GM23338 (cell line): Measurements from ENCODE around the gene MTA3. TPM values are rescaled to one million over a fixed set of nuclear protein-coding genes. Genes with fewer than 3 reads are reported as not detected.

Source experiments
- ATAC-seq: fragments of 200-7000 bp; cut with Tn5 transposase; 3 replicates; pipeline ENCODE4 v1.9.1; 2020
- DNase-seq: peaks from one replicate; pipeline ENCODE4 v3.0.0-alpha.2; 2015; ENCODE audit warnings: low spot score
- H2AFZ ChIP-seq: fragments of 200-600 bp; sonication (generic); 2 replicates; pipeline ENCODE4 v1.8.0; 2016; ENCODE audit warnings: antibody characterized with exemption, mild to moderate bottlenecking, moderate library complexity
- H3F3A ChIP-seq: fragments of 200-600 bp; sonication (generic); replicated peaks from 2 replicates; pipeline ENCODE4 v1.8.0; 2017; ENCODE audit warnings: antibody characterized with exemption, mixed run types, low read depth
- H3K27ac ChIP-seq: fragments of 200-600 bp; sonication (generic); 2 replicates; pipeline ENCODE4 v1.6.1; 2016; ENCODE audit warnings: low read depth
- H3K27me3 ChIP-seq: fragments of 200-600 bp; sonication (generic); 2 replicates; pipeline ENCODE4 v1.8.0; 2016; ENCODE audit warnings: mild to moderate bottlenecking, mixed run types, moderate library complexity; ENCODE audit not compliant: insufficient read depth
- H3K36me3 ChIP-seq: fragments of 200-600 bp; sonication (generic); 2 replicates; pipeline ENCODE4 v1.8.0; 2016; ENCODE audit warnings: mild to moderate bottlenecking; ENCODE audit not compliant: insufficient read depth
- H3K4me1 ChIP-seq: fragments of 200-600 bp; sonication (generic); 2 replicates; pipeline ENCODE4 v1.8.0; 2016; ENCODE audit warnings: mild to moderate bottlenecking, moderate library complexity; ENCODE audit not compliant: insufficient read depth
- H3K4me2 ChIP-seq: fragments of 200-600 bp; sonication (generic); 2 replicates; pipeline ENCODE4 v1.7.1; 2017; ENCODE audit warnings: mixed run types
- H3K4me3 ChIP-seq: fragments of 200-600 bp; sonication (generic); 2 replicates; pipeline ENCODE4 v1.6.1; 2016; ENCODE audit warnings: mixed run types
- H3K79me2 ChIP-seq: fragments of 200-600 bp; sonication (generic); replicated peaks from 2 replicates; pipeline ENCODE4 v1.8.0; 2017; ENCODE audit warnings: mild to moderate bottlenecking; ENCODE audit not compliant: insufficient read depth
- H3K9me2 ChIP-seq: fragments of 200-600 bp; sonication (generic); 2 replicates; pipeline ENCODE4 v1.8.0; 2017; ENCODE audit not compliant: insufficient read depth
- H4K20me1 ChIP-seq: fragments of 200-600 bp; sonication (generic); replicated peaks from 2 replicates; pipeline ENCODE4 v1.8.0; 2017; ENCODE audit warnings: mild to moderate bottlenecking; ENCODE audit not compliant: insufficient read depth
- H3K27ac Mint-ChIP-seq: 2 replicates; pipeline ENCODE4 v1.8.0; 2020; ENCODE audit warnings: inconsistent platforms, mild to moderate bottlenecking, moderate library complexity, mixed read lengths
- H3K27me3 Mint-ChIP-seq: 3 replicates; pipeline ENCODE4 v1.8.0; 2022; ENCODE audit warnings: low read depth, mild to moderate bottlenecking, moderate library complexity, mixed read lengths, inconsistent platforms; ENCODE audit not compliant: insufficient read depth, poor library complexity
- H3K36me3 Mint-ChIP-seq: 3 replicates; pipeline ENCODE4 v1.8.0; 2021; ENCODE audit warnings: low read depth, mild to moderate bottlenecking, inconsistent platforms, moderate library complexity, mixed read lengths
- H3K4me1 Mint-ChIP-seq: 3 replicates; pipeline ENCODE4 v1.8.0; 2020; ENCODE audit warnings: mild to moderate bottlenecking, inconsistent platforms, mixed read lengths
- H3K4me3 Mint-ChIP-seq: 3 replicates; pipeline ENCODE4 v1.8.0; 2021; ENCODE audit warnings: moderate library complexity, mild to moderate bottlenecking, inconsistent platforms, mixed read lengths
- H3K9me3 Mint-ChIP-seq: 3 replicates; pipeline ENCODE4 v1.8.0; 2020; ENCODE audit warnings: moderate library complexity, mild to moderate bottlenecking, inconsistent platforms, mixed read lengths
- CREB1 ChIP-seq: fragments of 250-450 bp; sonication (Bioruptor Pico); IDR thresholded peaks from 2 replicates; pipeline ENCODE4 v1.5.0; 2020; ENCODE audit warnings: low read depth, mild to moderate bottlenecking, moderate library complexity
- EZH2 ChIP-seq: fragments of 200-600 bp; sonication (generic); IDR thresholded peaks from one replicate; pipeline ENCODE4 v1.8.0; 2017; ENCODE audit warnings: antibody characterized with exemption, mild to moderate bottlenecking, low read depth; ENCODE audit not compliant: unreplicated experiment
- JUNB ChIP-seq: IDR thresholded peaks from one replicate; pipeline ENCODE4 v1.6.1; 2016; ENCODE audit warnings: antibody characterized with exemption; ENCODE audit not compliant: unreplicated experiment
- POLR2AphosphoS5 ChIP-seq: IDR thresholded peaks from 2 replicates; pipeline ENCODE4 v1.6.1; 2016; ENCODE audit warnings: antibody characterized with exemption, low read depth
- STAT1 ChIP-seq: IDR thresholded peaks from one replicate; pipeline ENCODE4 v1.6.1; 2016; ENCODE audit warnings: antibody characterized with exemption; ENCODE audit not compliant: unreplicated experiment
- ZNF331 ChIP-seq: fragments of 250-450 bp; sonication (Bioruptor Pico); IDR thresholded peaks from 2 replicates; pipeline ENCODE4 v1.5.0; 2020; ENCODE audit warnings: low read depth, mild to moderate bottlenecking, moderate library complexity
- polyA plus RNA-seq: library from polyadenylated mRNA; unstranded; fragments of >200 nt; fragmentation: Nextera tagmentation; extraction: Ambion mirVana; gene quantifications from 2 replicates; pipeline ENCODE4 v1.2.1, GENCODE V29; 2016
- total RNA-seq: library from RNA; depleted of rRNA; stranded (reverse); fragments of >200 nt; shearing (Covaris generic); gene quantifications from 2 replicates; pipeline ENCODE4 v1.2.3, GENCODE V29; 2014
- TF ChIP-seq, protein P1 (sequence below), 2 experiments: fragments of 200-600 bp in 1 of 2; sonication (generic) in 1 of 2; conservative IDR thresholded peaks; 2 replicates each; pipeline versions ENCODE4 v1.5.1 to v1.6.1; 2016 to 2017; ENCODE audit warnings: antibody characterized with exemption in 2 of 2, low read depth in 2 of 2, mild to moderate bottlenecking in 2 of 2, moderate library complexity in 1 of 2

The MTA3 gene
- total and polyA plus RNA-seq, 2 experiments from 2014 or later, result 162 to 208 TPM

DNA sequence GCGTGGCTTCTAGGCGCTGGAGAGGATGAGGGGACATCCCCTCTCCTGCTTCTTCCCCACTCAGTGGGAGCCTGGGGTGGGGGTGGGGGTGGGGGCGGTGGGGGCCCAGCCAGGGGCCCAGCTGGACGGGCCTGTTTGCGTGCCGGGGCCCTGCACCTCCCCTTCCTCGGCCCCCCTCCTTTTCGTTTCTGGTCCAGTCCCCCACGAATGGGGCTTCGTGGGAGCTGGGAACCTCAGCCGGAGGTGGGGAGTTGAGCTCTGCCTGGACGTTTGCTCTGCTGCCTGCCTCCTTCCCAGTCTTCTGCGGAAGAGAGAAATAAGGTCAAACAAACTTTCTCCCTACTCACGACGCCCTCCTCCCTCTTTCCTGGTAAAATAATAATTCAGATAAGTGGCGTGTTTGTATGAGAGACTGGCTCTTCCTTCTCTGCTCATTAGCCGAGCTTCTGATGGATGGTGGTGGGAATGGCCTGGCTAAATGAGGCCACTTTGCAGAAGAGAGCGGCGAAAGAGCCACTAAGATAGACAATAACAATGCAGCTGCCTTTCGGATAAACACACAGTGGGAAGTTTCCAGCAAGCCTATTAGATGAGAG, 782 bp downstream of the MTA3 start:
- Mint-ChIP-seq H3K36me3 (peaks cover 46% of the 10 kb centered on the region), H3K4me1 (peaks cover 26% of the 10 kb centered on the region), H3K9me3 (no peaks in the 10 kb centered on the region), H3K27ac (peak overlapping the region; percentile 96), H3K4me3 (peak overlapping the region; percentile 89), H3K27me3 (peaks cover 14% of the 10 kb centered on the region)
- peaks cover 13% of the 10 kb centered on the region; the same call in 1 of the 2 replicates for H4K20me1 ChIP-seq
- H3F3A ChIP-seq, result 0 out of 2 replicates have a peak, but pooled peaks cover 7% of the 10 kb centered on the region
- H2AFZ ChIP-seq, result no peak overlapping the region
- peaks cover 51% of the 10 kb centered on the region for H3K79me2 ChIP-seq
- peaks cover 27% of the 10 kb centered on the region for H3K4me1 ChIP-seq
- ATAC-seq (peak; percentile 7; the same call in 2 of the 3 replicates), DNase-seq (peak; percentile 17)
- peak overlapping the region; percentile 75 for H3K4me3 ChIP-seq
- H3K27ac ChIP-seq, result peak overlapping the region; percentile 89
- peak overlapping the region; percentile 93 for H3K4me2 ChIP-seq
- no peaks in the 10 kb centered on the region for H3K9me2 ChIP-seq
- no peaks in the 10 kb centered on the region for H3K27me3 ChIP-seq
- TF ChIP-seq POLR2AphosphoS5, result 0 out of 2 replicates have a peak, but pooled peaks have one; percentile 16
- TF ChIP-seq, protein P1, sequence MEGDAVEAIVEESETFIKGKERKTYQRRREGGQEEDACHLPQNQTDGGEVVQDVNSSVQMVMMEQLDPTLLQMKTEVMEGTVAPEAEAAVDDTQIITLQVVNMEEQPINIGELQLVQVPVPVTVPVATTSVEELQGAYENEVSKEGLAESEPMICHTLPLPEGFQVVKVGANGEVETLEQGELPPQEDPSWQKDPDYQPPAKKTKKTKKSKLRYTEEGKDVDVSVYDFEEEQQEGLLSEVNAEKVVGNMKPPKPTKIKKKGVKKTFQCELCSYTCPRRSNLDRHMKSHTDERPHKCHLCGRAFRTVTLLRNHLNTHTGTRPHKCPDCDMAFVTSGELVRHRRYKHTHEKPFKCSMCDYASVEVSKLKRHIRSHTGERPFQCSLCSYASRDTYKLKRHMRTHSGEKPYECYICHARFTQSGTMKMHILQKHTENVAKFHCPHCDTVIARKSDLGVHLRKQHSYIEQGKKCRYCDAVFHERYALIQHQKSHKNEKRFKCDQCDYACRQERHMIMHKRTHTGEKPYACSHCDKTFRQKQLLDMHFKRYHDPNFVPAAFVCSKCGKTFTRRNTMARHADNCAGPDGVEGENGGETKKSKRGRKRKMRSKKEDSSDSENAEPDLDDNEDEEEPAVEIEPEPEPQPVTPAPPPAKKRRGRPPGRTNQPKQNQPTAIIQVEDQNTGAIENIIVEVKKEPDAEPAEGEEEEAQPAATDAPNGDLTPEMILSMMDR (conservative IDR thresholded peaks at IDR 0.05; ENCODE audit: low read depth in 2 of 2), result no peak
- H3K36me3 ChIP-seq, result peaks cover 30% of the 10 kb centered on the region

DNA sequence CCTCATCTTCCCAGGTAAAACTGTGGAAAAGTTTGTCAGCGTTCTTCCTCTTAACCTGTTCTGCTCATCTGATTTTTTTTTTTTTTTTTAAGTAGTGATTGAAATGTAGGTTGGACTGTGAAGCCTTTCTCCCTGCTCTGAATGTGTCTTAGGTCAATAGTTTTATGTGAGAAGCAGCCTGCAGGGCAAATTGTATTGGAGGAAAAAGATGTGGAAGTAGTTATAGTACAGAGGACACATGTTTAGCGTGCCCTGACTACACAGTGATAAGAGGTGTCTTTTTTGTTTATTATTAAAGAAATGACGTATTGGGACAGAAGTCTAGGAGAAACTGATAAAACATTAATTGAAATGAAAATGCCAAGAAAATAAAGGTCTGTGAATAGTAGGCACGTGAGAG, 1.5 kb downstream of the MTA3 start:
- TF ChIP-seq ZNF331 (CRISPR knock-in tag) (no peak), JUNB (no peak), STAT1 (no peak), CREB1 (CRISPR knock-in tag) (no peak), POLR2AphosphoS5 (no peak), EZH2 (no peak)
- Mint-ChIP-seq H3K27ac (peak overlapping the region; percentile 96), H3K27me3 (peaks cover 14% of the 10 kb centered on the region), H3K4me3 (peak overlapping the region; percentile 89), H3K4me1 (peaks cover 26% of the 10 kb centered on the region), H3K36me3 (peaks cover 53% of the 10 kb centered on the region), H3K9me3 (no peaks in the 10 kb centered on the region)
- peaks cover 35% of the 10 kb centered on the region for H3K36me3 ChIP-seq
- H3K27me3 ChIP-seq, result no peaks in the 10 kb centered on the region
- no peaks in the 10 kb centered on the region for H3K9me2 ChIP-seq
- peaks cover 58% of the 10 kb centered on the region for H3K79me2 ChIP-seq
- peaks cover 20% of the 10 kb centered on the region; the same call in 1 of the 2 replicates for H4K20me1 ChIP-seq
- 0 out of 2 replicates have a peak, but pooled peaks cover 7% of the 10 kb centered on the region for H3F3A ChIP-seq
- H3K4me1 ChIP-seq, result peaks cover 27% of the 10 kb centered on the region
- peak overlapping the region; percentile 89 for H3K27ac ChIP-seq
- peak overlapping the region; percentile 93 for H3K4me2 ChIP-seq
- H2AFZ ChIP-seq, result no peak overlapping the region
- ATAC-seq (no peak), DNase-seq (no peak)
- peak overlapping the region; percentile 75 for H3K4me3 ChIP-seq
